K562 (cell line): Measurements from ENCODE around the gene PI4K2A. TPM values are rescaled to one million over a fixed set of nuclear protein-coding genes. Genes with fewer than 3 reads are reported as not detected.

ENCODE experiments used
- CREB3L1 ChIP-seq: fragments of 450-650 bp; IDR thresholded peaks from 2 replicates; pipeline ENCODE4 v1.6.1; 2014; ENCODE audit warnings: low read depth, mild to moderate bottlenecking, moderate library complexity, borderline replicate concordance
- DIDO1 ChIP-seq: fragments of 450-650 bp; IDR thresholded peaks from 2 replicates; pipeline ENCODE4 v1.6.1; 2016; ENCODE audit warnings: low read depth, missing biosample characterization, missing genetic modification characterization
- E2F1 ChIP-seq: sonication (generic); formaldehyde crosslinking; IDR thresholded peaks from 2 replicates; pipeline ENCODE4 v1.8.1; 2023; ENCODE audit warnings: mild to moderate bottlenecking, missing genetic modification reagents, moderate library complexity
- HEY1 ChIP-seq: fragments of 250-450 bp; sonication (Bioruptor Pico); IDR thresholded peaks from 2 replicates; pipeline ENCODE4 v1.5.0; 2020; ENCODE audit warnings: mild to moderate bottlenecking, moderate library complexity, borderline replicate concordance
- MBD1 ChIP-seq: fragments of 250-450 bp; sonication (Bioruptor Pico); IDR thresholded peaks from 2 replicates; pipeline ENCODE4 v1.8.0; 2022; ENCODE audit warnings: inconsistent platforms
- PTBP1 ChIP-seq: fragments of 200-400 bp; formaldehyde crosslinking; IDR thresholded peaks from 2 replicates; pipeline ENCODE4 v1.6.1; 2017; ENCODE audit warnings: low read depth, low read length
- RBM22 ChIP-seq: fragments of 200-400 bp; formaldehyde crosslinking; IDR thresholded peaks from 2 replicates; pipeline ENCODE4 v1.6.1; 2018; ENCODE audit warnings: low read length, low read depth; ENCODE audit not compliant: poor library complexity, severe bottlenecking
- USF1 ChIP-seq: sonication (generic); formaldehyde crosslinking; IDR thresholded peaks from 2 replicates; pipeline ENCODE4 v1.9.0; 2022; ENCODE audit warnings: mild to moderate bottlenecking, missing genetic modification reagents
- ZNF3 ChIP-seq: fragments of 250-450 bp; sonication (Bioruptor Pico); IDR thresholded peaks from 2 replicates; pipeline ENCODE4 v1.5.0; 2021; ENCODE audit warnings: mild to moderate bottlenecking, moderate library complexity
- ZNF318 ChIP-seq, 2 experiments: fragments of 450-650 bp; IDR thresholded peaks; 2 replicates each; pipeline ENCODE4 v1.6.1; 2016; ENCODE audit warnings: mild to moderate bottlenecking in 2 of 2, borderline replicate concordance in 1 of 2, low read depth in 1 of 2, moderate library complexity in 1 of 2
- polyA plus RNA-seq, 8 experiments: library from polyadenylated mRNA; depleted of rRNA in 4 of 8; stranded (reverse) in 5 of 8; unstranded in 3 of 8; fragments of >200 nt; fragmentation: Nextera tagmentation in 2 of 8; fragmentation: Illumina TruSeq in 1 of 8; extraction: Ambion mirVana in 2 of 8; extraction: Trizol in 1 of 8; gene quantifications; 2 replicates each; pipeline versions ENCODE4 v1.2.1 to v1.2.3, GENCODE V29; 2011 to 2014; ENCODE audit warnings: inconsistent platforms in 1 of 8, missing spikeins in 1 of 8
- total RNA-seq, 7 experiments: library from RNA; depleted of rRNA in 6 of 7; stranded (reverse); fragments of >200 nt in 6 of 7; fragmentation: Illumina TruSeq in 2 of 7; extraction: Trizol in 2 of 7; gene quantifications; 2 replicates each; pipeline versions ENCODE4 v1.2.1 to v1.2.3, GENCODE V29; 2011 to 2021; ENCODE audit warnings: low replicate concordance in 1 of 7

The PI4K2A gene
- total and polyA plus RNA-seq, 9 of the 15 experiments (the other 6 are each of a cell fraction or from before 2014, with no cell fraction given) = 4.4 to 28.4 (median 16.5) TPM

- no peak for TF ChIP-seq MBD1
- no peak for TF ChIP-seq ZNF318 (IDR thresholded peaks at IDR 0.05; ENCODE audit: borderline replicate concordance in 1 of 2, low read depth in 1 of 2)
- TF ChIP-seq HEY1 (CRISPR knock-in tag) = no peak
- no peak for TF ChIP-seq USF1 (CRISPR knock-in tag)
- TF ChIP-seq RBM22 = no peak
- TF ChIP-seq E2F1 (CRISPR knock-in tag) = no peak
- TF ChIP-seq ZNF3 (CRISPR knock-in tag) = no peak
- no peak for TF ChIP-seq CREB3L1
- TF ChIP-seq PTBP1 = no peak
- no peak for TF ChIP-seq DIDO1
Measured at GRCh38 chr10:97648562-97649404, 8.3 kb downstream of the PI4K2A start (continued).
